ENCODE measurements around the gene PANX2. TPM values are rescaled to one million over a fixed set of nuclear protein-coding genes. Genes with fewer than 3 reads are reported as not detected.

Gene PANX2
- total and polyA plus RNA-seq, 2 of the 4 experiments (the other 2 are of a cell fraction) = 0.18 to 1.7 TPM

- dilution Hi-C loops (cut with HindIII; ENCODE audit: low sequenced_read_pairs, unreplicated experiment) = no loop called here
- ATAC-seq (ENCODE audit: low read depth) (no peak), DNase-seq (no peak)
- Histone ChIP-seq H3K23ac (ENCODE audit: low read depth, low read length) (no peak overlapping the region), H3K27me3 (ENCODE audit: control insufficient read depth, insufficient read depth, low read length) (no peaks in the 10 kb centered on the region; the same call in 1 of the 2 replicates), H2BK15ac (ENCODE audit: low read depth, low read length) (no peak overlapping the region), H4K8ac (ENCODE audit: low read depth in 2 of 2, low read length in 2 of 2) (no peak overlapping the region), H3K9ac (ENCODE audit: low read depth, low read length) (no peak overlapping the region), H2BK120ac (ENCODE audit: low read depth, low read length) (no peak overlapping the region), H3K4me3 (ENCODE audit: insufficient read depth, low read depth, low read length) (no peak overlapping the region), H3K4me1 (ENCODE audit: control insufficient read depth, insufficient read depth, low read length) (no peaks in the 10 kb centered on the region), H2AK9ac (replicated peaks; ENCODE audit: low read depth, low read length, poor library complexity) (no peak overlapping the region), H3K36me3 (ENCODE audit: control insufficient read depth, insufficient read depth, low read length) (peaks cover 13% of the 10 kb centered on the region), H3K9me3 (ENCODE audit: control insufficient read depth, insufficient read depth, low read length) (no peaks in the 10 kb centered on the region), H4K20me1 (ENCODE audit: insufficient read depth, low read length) (no peaks in the 10 kb centered on the region), H3K9me1 (ENCODE audit: insufficient read depth, low read length) (no peaks in the 10 kb centered on the region), H3K79me1 (ENCODE audit: low read depth in 1 of 2, low read length in 2 of 2) (no peaks in the 10 kb centered on the region), H3K14ac (replicated peaks; ENCODE audit: low read depth, low read length) (no peak overlapping the region), H3K4ac (ENCODE audit: low read depth, low read length) (no peak overlapping the region), H2AK5ac (ENCODE audit: low read depth, low read length) (no peak overlapping the region), H3K27ac (ENCODE audit: insufficient read depth, low read length) (no peak overlapping the region), H3K56ac (ENCODE audit: extremely low read depth, insufficient read depth, low read length) (no peak overlapping the region), H3K4me2 (ENCODE audit: low read depth, low read length) (no peak overlapping the region), H4K5ac (ENCODE audit: low read depth, low read length) (no peak overlapping the region), H4K91ac (ENCODE audit: insufficient read depth, low read depth, low read length) (no peak overlapping the region), H2BK20ac (ENCODE audit: low read depth, low read length) (no peak overlapping the region), H2BK5ac (ENCODE audit: low read depth, low read length, poor library complexity, severe bottlenecking) (no peak overlapping the region), H3K18ac (ENCODE audit: low read depth, low read length) (no peak overlapping the region), H2AFZ (replicated peaks; ENCODE audit: low read length, poor library complexity) (no peak overlapping the region)
- WGBS, 2 experiments (ENCODE audit: extremely low coverage in 2 of 2, insufficient read length in 1 of 2) = 87% methylated on average over 23 of the region's 33 CpGs; no CpG with 5 or more reads in 1 of the 2 experiments
- no TSS peak for BruUV-seq (replicated peaks)
- ChIA-PET CTCF (no interaction called here), POLR2A (ENCODE audit: unreplicated experiment) (no interaction called here)
- intact Hi-C loops (cut with micrococcal nuclease) = no loop called here
- TF ChIP-seq NFE2L2 (IDR thresholded peaks at IDR 0.05; ENCODE audit: low read depth, low read length) = no peak
- TF ChIP-seq POLR2A (IDR thresholded peaks at IDR 0.05; ENCODE audit: low read depth, low read length) = no peak
- TF ChIP-seq, protein P1, sequence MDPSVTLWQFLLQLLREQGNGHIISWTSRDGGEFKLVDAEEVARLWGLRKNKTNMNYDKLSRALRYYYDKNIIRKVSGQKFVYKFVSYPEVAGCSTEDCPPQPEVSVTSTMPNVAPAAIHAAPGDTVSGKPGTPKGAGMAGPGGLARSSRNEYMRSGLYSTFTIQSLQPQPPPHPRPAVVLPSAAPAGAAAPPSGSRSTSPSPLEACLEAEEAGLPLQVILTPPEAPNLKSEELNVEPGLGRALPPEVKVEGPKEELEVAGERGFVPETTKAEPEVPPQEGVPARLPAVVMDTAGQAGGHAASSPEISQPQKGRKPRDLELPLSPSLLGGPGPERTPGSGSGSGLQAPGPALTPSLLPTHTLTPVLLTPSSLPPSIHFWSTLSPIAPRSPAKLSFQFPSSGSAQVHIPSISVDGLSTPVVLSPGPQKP (IDR thresholded peaks at IDR 0.05; ENCODE audit: borderline replicate concordance, low read depth, low read length) = no peak
- no peak for TF ChIP-seq SMC3 (IDR thresholded peaks at IDR 0.05; ENCODE audit: low read depth, low read length)
- no peak for TF ChIP-seq CHD1 (IDR thresholded peaks at IDR 0.05; ENCODE audit: low read depth, low read length)
- no peak for TF ChIP-seq RFX5 (IDR thresholded peaks at IDR 0.05; ENCODE audit: low read depth, low read length)
- TF ChIP-seq USF2 (IDR thresholded peaks at IDR 0.05; ENCODE audit: low read depth, low read length) = no peak
- no peak for TF ChIP-seq FOS (IDR thresholded peaks at IDR 0.05; ENCODE audit: low read depth, low read length)
- TF ChIP-seq MXI1 (IDR thresholded peaks at IDR 0.05; ENCODE audit: borderline replicate concordance, low read depth, low read length) = no peak
- TF ChIP-seq RCOR1 (IDR thresholded peaks at IDR 0.05; ENCODE audit: insufficient replicate concordance, low read length) = no peak
- no peak for TF ChIP-seq RAD21 (IDR thresholded peaks at IDR 0.05; ENCODE audit: low read length)
- TF ChIP-seq MAFK (IDR thresholded peaks at IDR 0.05; ENCODE audit: low read depth, low read length) = no peak
- TF ChIP-seq, protein P2, sequence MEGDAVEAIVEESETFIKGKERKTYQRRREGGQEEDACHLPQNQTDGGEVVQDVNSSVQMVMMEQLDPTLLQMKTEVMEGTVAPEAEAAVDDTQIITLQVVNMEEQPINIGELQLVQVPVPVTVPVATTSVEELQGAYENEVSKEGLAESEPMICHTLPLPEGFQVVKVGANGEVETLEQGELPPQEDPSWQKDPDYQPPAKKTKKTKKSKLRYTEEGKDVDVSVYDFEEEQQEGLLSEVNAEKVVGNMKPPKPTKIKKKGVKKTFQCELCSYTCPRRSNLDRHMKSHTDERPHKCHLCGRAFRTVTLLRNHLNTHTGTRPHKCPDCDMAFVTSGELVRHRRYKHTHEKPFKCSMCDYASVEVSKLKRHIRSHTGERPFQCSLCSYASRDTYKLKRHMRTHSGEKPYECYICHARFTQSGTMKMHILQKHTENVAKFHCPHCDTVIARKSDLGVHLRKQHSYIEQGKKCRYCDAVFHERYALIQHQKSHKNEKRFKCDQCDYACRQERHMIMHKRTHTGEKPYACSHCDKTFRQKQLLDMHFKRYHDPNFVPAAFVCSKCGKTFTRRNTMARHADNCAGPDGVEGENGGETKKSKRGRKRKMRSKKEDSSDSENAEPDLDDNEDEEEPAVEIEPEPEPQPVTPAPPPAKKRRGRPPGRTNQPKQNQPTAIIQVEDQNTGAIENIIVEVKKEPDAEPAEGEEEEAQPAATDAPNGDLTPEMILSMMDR (conservative IDR thresholded peaks at IDR 0.05; ENCODE audit: low read depth, low read length) = no peak
- TF ChIP-seq MAZ (IDR thresholded peaks at IDR 0.05; ENCODE audit: borderline replicate concordance, low read depth, low read length) = no peak
- TF ChIP-seq CEBPB (IDR thresholded peaks at IDR 0.05; ENCODE audit: low read depth, low read length) = no peak
- in situ Hi-C loops (cut with MboI; ENCODE audit: low sequenced_read_pairs) = no loop called here
Observed at GRCh38 chr22:50151571-50152537, 18.7 kb upstream of the PANX2 start.

Measured in IMR-90 (cell line).